ENCODE results near the gene PGC.

Gene PGC

DNA sequence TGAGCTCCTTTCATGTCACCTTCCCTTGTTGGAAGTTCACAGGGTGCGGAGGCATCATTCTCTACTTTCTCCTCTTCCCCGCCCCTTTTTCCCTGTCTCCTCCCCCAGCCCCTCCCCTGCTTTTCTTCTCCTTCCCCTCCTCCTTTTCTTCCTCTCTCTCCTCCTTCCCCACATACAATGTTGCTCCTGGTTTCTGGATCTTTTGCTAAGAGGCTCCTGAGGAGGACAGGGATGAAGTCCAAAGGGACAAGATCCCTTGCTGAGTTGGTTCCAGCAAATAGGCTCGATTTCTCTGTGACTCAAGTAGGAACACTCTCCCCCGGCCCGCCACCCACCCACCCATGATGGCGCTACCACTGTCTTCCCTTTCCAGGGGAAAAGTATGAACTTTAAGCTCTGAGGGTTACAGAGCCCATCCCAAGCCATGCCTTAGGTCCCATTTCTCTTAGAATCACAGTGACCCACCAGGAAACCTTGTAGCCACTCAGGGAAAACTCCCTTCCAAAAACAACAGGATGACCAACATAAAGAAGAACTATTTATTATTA, 10.9 kb downstream of the PGC start:
- no peaks in the 10 kb centered on the region for H3K36me3 ChIP-seq (ENCODE audit: insufficient read depth, low read length)
- no peaks in the 10 kb centered on the region for H3K9me3 ChIP-seq (ENCODE audit: low read depth, low read length)
- H3K4me3 ChIP-seq: peak overlapping the region; percentile 85
- TF ChIP-seq POLR2AphosphoS5 (IDR thresholded peaks at IDR 0.05; ENCODE audit: borderline replicate concordance, low read depth, low read length) (no peak), FOXP2 (optimal IDR thresholded peaks at IDR 0.05; ENCODE audit: control extremely low read depth, extremely low read length, insufficient read depth) (no peak), EZH2 (IDR thresholded peaks at IDR 0.05) (no peak)
- H3K27ac ChIP-seq: no peak overlapping the region
- DNase-seq (ENCODE audit: low read depth, low spot score): no peak
- no peak overlapping the region for H3K9ac ChIP-seq (ENCODE audit: insufficient read length)

DNA sequence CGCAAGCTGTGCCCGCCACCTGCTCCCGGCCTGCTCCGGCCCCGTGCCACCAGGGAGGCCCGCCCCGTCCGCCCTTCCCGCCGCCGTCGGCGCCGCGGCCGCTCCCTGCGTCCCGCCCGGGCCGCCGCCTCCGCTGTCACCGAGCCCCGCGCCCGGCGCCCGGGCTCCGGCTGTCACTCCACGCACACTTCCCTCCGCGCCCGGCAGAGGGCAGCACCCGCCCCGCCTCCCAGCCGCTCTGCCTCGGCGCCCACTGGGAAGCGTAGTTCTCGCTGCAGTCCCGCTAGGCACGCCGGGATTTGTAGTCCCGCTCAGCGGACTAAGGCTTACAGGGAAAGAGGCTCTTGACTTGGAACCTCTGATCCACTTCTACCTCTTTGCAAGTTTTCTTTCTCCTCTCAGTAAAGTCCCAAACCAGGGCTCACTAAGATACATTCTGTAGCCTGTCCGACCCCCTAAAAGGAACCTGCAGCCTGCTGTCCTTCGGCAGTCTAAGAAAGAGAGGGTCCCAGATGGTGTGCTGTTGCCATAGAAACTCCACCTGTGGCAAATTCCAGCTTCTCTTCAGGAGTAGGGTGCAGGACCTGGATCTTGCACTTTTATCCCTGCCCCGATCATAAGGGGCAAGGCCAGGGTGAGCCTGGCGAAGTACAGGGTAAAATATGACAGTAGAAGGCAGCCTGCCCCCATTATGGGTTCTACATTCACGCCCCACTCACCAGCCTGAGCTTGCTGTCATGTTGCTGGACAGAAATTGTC, 11.6 kb downstream of the PGC start, which contains the start of gene TFEB:
TSS of gene TFEB (minus strand) at position 182 of the 759 bp plus-strand sequence. CDS start 44,395 bp downstream, outside the sequence.
- no peak within 1 kb of the TSS for H3K27ac ChIP-seq
- H3K9me3 ChIP-seq (ENCODE audit: low read depth, low read length): no peaks in the 10 kb centered on the region
- H3K4me3 ChIP-seq: peak within 1 kb of the TSS; percentile 85
- no peak for TF ChIP-seq EZH2 (IDR thresholded peaks at IDR 0.05)
- no peaks in the 10 kb centered on the region for H3K36me3 ChIP-seq (ENCODE audit: insufficient read depth, low read length)
- DNase-seq (ENCODE audit: low read depth, low spot score): peak; percentile 28
- H3K9ac ChIP-seq (ENCODE audit: insufficient read length): no peak within 1 kb of the TSS

DNA sequence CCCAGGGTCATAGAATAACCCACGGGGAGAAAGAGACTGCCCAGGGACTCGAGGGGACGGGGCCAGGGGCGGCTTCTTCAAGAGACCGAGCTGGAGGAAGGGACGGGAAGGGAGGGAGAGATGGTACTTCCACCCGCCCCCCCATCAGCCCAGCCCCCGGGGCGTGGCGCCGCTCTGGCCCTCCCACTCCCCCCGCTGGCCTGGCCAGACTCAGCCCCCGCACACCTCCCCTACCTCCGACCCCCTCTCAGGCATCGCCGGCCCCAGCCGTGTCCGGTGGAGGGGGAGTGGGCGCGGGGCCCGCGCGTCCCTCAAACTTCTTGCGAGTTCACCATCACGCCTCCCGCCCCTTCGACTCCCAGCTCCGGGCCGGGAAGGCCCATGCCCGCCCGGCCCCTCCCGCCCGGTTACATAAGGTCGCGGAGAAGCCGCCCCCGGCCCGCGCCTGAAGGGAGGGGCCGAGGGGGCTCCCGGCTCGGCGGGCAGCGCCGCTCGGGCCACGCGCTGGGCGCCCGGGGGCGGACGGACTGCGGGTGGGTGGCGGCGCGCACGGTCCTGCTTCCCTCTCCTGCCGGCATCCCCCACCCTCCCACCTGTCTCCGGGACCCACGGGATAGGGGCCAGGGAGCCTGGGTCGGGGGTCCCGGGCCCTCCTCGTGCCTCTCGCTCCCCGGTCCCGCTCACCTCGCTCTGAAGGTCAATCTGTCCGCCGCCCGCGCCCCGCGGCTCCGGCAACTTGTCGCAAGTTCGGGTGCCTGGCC, 12.4 kb downstream of the PGC start:
- Histone ChIP-seq H3K36me3 (ENCODE audit: insufficient read depth, low read length) (no peaks in the 10 kb centered on the region), H3K4me3 (peak overlapping the region; percentile 85), H3K9ac (ENCODE audit: insufficient read length) (no peak overlapping the region), H3K27ac (no peak overlapping the region), H3K9me3 (ENCODE audit: low read depth, low read length) (no peaks in the 10 kb centered on the region)
- no peak for DNase-seq (ENCODE audit: low read depth, low spot score)
- TF ChIP-seq POLR2AphosphoS5 (IDR thresholded peaks at IDR 0.05; ENCODE audit: borderline replicate concordance, low read depth, low read length): no peak
- no peak for TF ChIP-seq EZH2 (IDR thresholded peaks at IDR 0.05)
- TF ChIP-seq FOXP2 (optimal IDR thresholded peaks at IDR 0.05; ENCODE audit: control extremely low read depth, extremely low read length, insufficient read depth): no peak

DNA sequence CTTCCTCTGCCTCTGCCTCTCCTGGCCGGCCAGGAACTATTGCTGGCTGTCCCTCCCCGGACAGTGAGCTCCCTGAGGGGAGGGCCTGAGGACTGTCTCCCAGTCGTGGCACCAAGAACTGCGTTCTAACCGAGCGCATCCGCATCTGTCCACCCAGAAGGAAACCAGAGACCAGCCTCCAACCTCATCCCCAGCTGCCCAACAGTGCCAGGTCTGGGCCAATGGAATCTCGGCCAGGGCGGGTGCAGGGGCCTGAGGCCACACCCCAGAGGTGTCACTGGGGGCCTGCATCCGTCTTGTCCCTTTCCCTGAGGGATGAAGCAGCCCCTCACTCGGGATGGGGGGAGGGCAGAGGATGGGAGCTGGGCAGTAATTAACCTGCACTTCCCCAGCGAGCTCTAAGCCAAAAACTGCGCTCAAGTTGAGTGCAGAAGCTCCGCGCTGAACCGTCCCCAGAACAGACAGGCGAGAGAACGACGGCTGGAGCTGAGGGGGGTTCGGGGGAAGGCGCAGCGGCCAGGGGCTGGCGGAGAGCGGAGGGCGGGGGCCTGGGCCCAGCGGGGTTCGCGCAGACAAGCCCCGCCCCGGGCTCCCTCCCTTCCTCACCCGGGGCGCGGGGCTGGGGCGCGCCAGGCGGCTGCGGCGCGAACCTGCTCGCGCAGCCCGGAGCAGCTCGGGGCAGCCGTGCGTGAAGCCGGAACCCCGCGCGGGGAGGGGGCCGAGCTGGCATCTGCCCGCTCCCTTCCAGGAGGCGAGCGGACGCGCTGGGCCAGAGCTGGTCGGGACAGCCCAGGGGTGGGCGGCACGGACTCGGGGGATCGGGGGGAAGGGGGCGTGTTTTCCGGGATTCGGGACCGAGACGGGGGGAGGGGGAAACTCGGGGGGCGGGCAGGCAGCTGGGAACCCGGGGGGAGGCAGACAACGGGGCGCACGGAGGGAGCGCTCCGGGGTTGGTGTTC, 13.2 kb downstream of the PGC start:
- H3K9ac ChIP-seq (ENCODE audit: insufficient read length): no peak overlapping the region
- no peak overlapping the region for H3K27ac ChIP-seq

DNA sequence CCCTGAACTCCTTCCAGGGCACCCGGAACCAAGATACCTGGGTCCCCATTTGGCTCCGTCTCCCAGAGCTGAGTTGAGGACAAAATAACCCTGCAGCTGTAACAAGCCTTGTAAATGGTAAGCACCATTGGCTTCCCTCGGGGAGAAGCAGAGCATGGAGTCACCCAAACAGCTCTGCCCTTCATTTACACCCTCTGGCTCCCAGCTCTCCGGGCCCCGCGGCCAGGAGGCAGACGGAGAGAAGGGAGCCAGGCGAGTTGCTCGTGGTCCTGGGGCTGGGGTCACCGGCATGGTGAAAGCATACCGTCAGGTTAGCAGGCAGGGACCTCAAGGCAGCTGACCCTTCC, 13.9 kb downstream of the PGC start:
- Histone ChIP-seq H3K36me3 (ENCODE audit: insufficient read depth, low read length) (no peaks in the 10 kb centered on the region), H3K9ac (ENCODE audit: insufficient read length) (no peak overlapping the region), H3K27ac (no peak overlapping the region), H3K9me3 (ENCODE audit: low read depth, low read length) (no peaks in the 10 kb centered on the region), H3K4me3 (no peak overlapping the region)
- TF ChIP-seq EZH2 (IDR thresholded peaks at IDR 0.05) (no peak), POLR2AphosphoS5 (IDR thresholded peaks at IDR 0.05; ENCODE audit: borderline replicate concordance, low read depth, low read length) (no peak), FOXP2 (optimal IDR thresholded peaks at IDR 0.05; ENCODE audit: control extremely low read depth, extremely low read length, insufficient read depth) (no peak)
- no peak for DNase-seq (ENCODE audit: low read depth, low spot score)

More for the DNA sequence above, 13.2 kb downstream of the PGC start:
- no peak for DNase-seq (ENCODE audit: low read depth, low spot score)
- no peaks in the 10 kb centered on the region for H3K36me3 ChIP-seq (ENCODE audit: insufficient read depth, low read length)
- no peaks in the 10 kb centered on the region for H3K9me3 ChIP-seq (ENCODE audit: low read depth, low read length)
- TF ChIP-seq EZH2 (IDR thresholded peaks at IDR 0.05): no peak
- TF ChIP-seq POLR2AphosphoS5 (IDR thresholded peaks at IDR 0.05; ENCODE audit: borderline replicate concordance, low read depth, low read length): no peak; the same call in 1 of the 2 replicates
- TF ChIP-seq FOXP2 (optimal IDR thresholded peaks at IDR 0.05; ENCODE audit: control extremely low read depth, extremely low read length, insufficient read depth): no peak
- H3K4me3 ChIP-seq: peak overlapping the region; percentile 85

DNA sequence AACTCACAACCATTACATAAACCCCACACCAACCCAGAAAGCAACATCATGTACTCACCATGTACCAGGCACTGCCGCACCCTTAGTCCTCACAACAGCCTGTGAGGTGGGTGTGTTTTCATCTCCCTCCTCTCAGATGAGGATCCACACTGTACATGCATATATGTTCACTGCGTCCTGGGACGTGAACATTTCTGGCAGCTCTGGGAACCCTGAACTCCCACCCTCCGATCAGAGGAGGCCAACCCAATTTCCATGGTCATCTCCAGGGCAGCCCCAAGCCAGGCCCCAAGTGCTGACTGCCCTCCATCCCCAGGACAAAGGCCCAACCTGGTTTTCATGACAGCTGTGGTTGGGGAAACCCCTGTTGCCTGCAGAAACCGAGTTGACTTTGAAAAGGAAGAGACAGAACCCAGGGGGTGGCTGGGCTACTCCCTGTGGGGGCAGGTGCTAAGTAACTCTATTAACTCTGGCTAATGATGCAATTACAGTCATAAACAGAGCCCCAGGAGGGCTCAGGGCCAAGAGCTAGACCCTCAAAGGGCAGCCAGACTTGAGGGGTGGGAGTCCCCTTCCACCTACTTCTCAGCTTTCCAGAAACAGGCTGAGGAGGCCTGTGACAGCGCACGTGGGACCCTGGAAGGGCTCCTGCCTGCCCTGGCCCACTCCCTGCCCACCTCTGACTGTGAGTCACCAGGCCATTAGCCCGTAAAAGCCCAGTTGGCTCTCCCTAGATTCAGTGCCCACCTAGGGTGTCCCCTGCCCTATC, 14.4 kb downstream of the PGC start:
- no peak for DNase-seq (ENCODE audit: low read depth, low spot score)
- no peak overlapping the region for H3K9ac ChIP-seq (ENCODE audit: insufficient read length)
- no peak overlapping the region for H3K27ac ChIP-seq
- H3K9me3 ChIP-seq (ENCODE audit: low read depth, low read length): no peaks in the 10 kb centered on the region
- TF ChIP-seq POLR2AphosphoS5 (IDR thresholded peaks at IDR 0.05; ENCODE audit: borderline replicate concordance, low read depth, low read length): no peak
- TF ChIP-seq EZH2 (IDR thresholded peaks at IDR 0.05): no peak
- no peak for TF ChIP-seq FOXP2 (optimal IDR thresholded peaks at IDR 0.05; ENCODE audit: control extremely low read depth, extremely low read length, insufficient read depth)
- H3K36me3 ChIP-seq (ENCODE audit: insufficient read depth, low read length): no peaks in the 10 kb centered on the region
- no peak overlapping the region for H3K4me3 ChIP-seq

DNA sequence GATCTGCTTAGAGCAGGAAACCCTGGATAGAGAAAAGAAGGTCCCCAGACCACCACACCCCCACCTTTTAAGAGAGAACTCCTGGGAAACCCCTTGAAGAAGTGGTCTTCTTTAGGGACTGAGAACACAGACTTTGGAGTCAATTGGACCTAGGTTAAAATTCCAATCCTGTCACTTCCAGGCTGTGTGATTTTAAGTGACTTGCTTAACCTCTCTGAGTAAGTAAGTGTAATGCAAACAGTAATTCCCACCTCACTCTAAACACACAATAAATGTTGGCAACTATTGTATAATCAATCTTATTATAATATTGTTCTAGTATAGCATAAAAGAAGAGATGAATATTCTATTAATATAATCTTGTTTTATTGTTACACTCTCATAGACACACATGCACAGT, 15.0 kb downstream of the PGC start:
- no peaks in the 10 kb centered on the region for H3K9me3 ChIP-seq (ENCODE audit: low read depth, low read length)
- H3K9ac ChIP-seq (ENCODE audit: insufficient read length): no peak overlapping the region
- no peaks in the 10 kb centered on the region for H3K36me3 ChIP-seq (ENCODE audit: insufficient read depth, low read length)
- H3K27ac ChIP-seq: no peak overlapping the region
- DNase-seq (ENCODE audit: low read depth, low spot score): no peak
- no peak for TF ChIP-seq POLR2AphosphoS5 (IDR thresholded peaks at IDR 0.05; ENCODE audit: borderline replicate concordance, low read depth, low read length)
- no peak for TF ChIP-seq EZH2 (IDR thresholded peaks at IDR 0.05)
- H3K4me3 ChIP-seq: no peak overlapping the region
